Subcutaneous adipose tissue (tissue), 4 donors: ENCODE data around the gene SLC9A6. TPM values are rescaled to one million over a fixed set of nuclear protein-coding genes. Genes with fewer than 3 reads are reported as not detected.

Experiments
- total RNA-seq, 4 donors: library from RNA; depleted of rRNA; stranded (reverse); fragments of >200 nt; gene quantifications; one replicate each; pipeline ENCODE4 v1.1.0, GENCODE V29; 2016
- TF ChIP-seq, protein P1 (sequence below): fragments of 450-650 bp; IDR thresholded peaks from one replicate; pipeline ENCODE4 v1.5.1; 2016; ENCODE audit warnings: low read depth, mild to moderate bottlenecking, control low read depth, antibody characterized with exemption, moderate library complexity

Gene SLC9A6
- total RNA-seq, 4 donors from 2014 or later, result 17.1 to 24.0 (median 18.6) TPM

DNA sequence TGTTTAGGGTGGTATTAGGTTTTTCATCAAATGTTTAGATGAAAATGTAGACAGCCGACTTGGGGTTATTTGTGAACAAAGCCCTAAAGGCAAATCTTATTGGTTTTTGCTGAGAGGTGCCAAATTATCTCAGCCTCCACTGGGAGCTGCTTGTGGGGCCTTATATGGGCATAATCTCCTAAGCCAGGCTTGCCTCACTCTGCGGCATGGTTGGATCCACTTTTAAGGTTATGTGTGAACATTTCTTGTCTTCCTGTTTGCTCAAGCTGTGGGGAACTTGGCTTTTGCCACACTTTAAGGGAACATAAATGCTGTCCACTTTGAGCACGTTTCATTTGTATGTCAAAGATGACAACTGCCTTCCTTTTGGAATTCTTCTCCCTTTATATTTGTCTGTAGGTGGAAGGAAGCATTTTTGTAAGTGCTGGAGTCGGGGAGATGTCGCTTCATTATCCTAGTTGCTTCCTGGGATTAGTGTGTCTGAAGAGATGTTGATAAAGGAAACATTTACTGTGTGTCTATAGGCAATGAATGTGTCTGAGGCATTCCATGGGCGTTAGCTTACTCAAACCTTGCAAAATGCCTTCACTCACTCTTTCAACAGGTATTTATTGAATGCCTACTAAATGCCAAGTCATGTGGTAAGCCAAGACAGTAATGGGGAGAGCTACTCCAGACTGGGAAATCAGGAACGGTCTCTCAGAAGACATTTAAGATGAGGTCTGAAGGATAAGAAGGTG is 78.3 kb downstream of the SLC9A6 start:
- TF ChIP-seq, protein P1, sequence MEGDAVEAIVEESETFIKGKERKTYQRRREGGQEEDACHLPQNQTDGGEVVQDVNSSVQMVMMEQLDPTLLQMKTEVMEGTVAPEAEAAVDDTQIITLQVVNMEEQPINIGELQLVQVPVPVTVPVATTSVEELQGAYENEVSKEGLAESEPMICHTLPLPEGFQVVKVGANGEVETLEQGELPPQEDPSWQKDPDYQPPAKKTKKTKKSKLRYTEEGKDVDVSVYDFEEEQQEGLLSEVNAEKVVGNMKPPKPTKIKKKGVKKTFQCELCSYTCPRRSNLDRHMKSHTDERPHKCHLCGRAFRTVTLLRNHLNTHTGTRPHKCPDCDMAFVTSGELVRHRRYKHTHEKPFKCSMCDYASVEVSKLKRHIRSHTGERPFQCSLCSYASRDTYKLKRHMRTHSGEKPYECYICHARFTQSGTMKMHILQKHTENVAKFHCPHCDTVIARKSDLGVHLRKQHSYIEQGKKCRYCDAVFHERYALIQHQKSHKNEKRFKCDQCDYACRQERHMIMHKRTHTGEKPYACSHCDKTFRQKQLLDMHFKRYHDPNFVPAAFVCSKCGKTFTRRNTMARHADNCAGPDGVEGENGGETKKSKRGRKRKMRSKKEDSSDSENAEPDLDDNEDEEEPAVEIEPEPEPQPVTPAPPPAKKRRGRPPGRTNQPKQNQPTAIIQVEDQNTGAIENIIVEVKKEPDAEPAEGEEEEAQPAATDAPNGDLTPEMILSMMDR, result no peak

DNA sequence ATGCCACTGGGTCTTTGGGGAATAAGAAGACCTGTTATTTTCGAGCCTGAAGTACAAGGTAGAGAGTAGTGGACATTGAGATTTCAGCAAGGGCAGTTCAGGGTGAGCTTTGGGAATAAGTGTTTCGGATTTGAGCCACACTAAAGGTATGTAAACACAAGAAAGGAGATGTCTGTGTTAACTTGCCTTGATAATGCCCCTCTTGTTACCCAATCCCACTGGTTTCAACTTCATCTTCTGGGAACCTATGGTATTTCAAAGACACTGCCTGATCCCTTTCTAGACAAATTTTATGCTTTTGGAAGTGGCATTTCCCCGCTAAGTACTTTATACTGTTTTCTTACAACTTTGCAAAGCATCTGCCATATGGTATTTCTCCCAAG is 79.4 kb downstream of the SLC9A6 start:
- TF ChIP-seq, protein P1, result no peak

DNA sequence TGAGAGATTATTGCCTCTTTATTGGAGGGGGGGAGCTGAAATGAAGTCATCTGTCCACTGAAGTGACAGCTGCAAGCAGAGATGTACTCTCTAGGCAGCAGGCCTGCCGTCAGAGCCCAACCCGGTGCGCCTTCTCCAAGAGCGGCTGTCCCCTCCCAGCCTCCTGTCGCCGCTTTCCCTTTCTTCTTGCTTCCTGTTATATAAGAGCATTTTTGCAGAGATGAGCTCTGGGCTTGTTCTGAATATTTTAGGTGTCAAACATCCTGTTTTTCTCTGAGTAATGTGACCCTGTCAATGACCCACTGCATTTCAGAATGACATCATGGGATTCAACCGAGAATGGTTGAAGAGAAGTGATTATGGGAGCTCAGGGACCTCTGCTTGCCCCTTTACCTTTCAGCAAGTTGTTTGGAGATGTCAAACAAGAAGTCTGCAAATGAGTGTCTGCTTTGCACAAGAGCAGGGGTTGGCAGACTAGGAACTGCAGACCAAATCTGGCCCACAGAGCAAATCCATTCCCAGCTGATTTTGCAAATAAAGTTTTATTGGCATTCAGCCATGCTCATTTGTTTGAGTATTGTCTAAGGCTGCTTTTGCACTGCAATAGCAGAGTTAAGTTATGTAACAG is 79.9 kb downstream of the SLC9A6 start:
- TF ChIP-seq, protein P1, result no peak

- TF ChIP-seq, protein P1, result no peak
Observed at GRCh38 chrX:136067097-136067496, 81.9 kb downstream of the SLC9A6 start.

DNA sequence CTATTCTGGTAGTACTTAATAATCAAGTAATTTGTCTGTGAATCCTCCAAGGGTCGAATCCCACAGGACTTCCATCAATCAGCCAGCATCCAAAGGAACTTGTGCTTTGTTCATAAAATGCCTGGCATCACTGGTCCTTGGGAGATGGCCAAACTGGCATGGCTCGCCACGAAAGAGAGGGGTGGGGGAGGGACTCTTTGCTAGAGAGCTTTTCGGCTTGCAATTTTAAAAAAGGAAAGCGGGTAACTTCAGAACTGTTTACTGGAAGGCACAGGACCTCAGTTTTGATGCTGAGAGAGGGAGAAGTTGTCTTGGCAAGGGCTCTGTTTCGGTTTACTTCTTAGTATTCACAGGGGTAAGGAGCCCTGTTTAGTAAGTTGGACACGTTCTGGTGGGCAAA is 82.7 kb downstream of the SLC9A6 start:
- TF ChIP-seq, protein P1, result no peak

DNA sequence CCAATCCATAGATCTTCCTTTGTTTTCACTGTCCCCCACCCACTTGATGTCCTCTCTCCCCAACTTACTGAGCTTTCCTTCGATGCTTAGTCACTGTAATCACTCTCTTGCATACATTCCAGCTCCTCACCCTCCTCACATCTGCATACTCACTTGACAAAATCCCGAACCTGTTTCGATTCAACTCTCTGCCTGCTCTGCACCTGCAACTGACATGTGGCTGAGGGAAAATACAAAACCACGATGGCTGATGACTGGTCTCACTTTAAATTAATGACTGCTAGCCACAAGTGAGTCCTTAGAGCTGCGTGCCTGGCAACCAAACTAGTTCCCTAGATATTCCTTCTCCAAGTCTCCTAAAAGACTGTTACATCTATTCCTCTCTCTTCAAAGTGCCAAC is 91.7 kb downstream of the SLC9A6 start:
- TF ChIP-seq, protein P1, result no peak

- TF ChIP-seq, protein P1, result no peak
Observed at GRCh38 chrX:136080766-136081165, 95.5 kb downstream of the SLC9A6 start.
